GM19468 (cell line): ENCODE data around the gene JARID2.

Source experiments
- ATAC-seq: cut with Tn5 transposase; IDR thresholded peaks from one replicate; pipeline ENCODE4 v1.9.1; 2021; ENCODE audit warnings: mild to moderate bottlenecking, moderate library complexity, moderate number of reproducible peaks; ENCODE audit not compliant: unreplicated experiment; ENCODE audit errors: extremely low read depth

JARID2 gene

GRCh38 chr6:15546591-15546990 is 300.7 kb downstream of the JARID2 start:
- ATAC-seq, result no peak

DNA sequence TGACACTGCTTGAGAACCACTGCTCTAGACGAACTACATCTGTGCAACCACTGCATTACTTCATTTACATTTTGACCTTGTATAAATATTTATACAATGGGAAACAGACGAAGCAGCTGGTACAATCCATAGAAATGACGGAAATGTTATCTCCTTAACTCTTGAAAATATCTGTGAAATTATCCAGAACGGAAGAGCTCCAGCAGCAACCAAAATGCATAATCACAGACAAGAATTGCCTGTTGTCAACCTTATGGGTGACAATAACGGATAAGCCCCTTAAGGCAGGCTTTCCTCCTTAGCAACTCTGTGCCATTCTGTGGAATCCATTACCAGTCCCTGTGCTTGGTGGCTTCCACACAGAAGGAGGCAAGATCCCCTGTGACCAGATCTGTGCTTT is 301.5 kb downstream of the JARID2 start:
- no peak for ATAC-seq

GRCh38 chr6:15549371-15549770 is 303.5 kb downstream of the JARID2 start:
- ATAC-seq, result no peak

- no peak for ATAC-seq
Measured at GRCh38 chr6:15550546-15551123, 304.8 kb downstream of the JARID2 start.

DNA sequence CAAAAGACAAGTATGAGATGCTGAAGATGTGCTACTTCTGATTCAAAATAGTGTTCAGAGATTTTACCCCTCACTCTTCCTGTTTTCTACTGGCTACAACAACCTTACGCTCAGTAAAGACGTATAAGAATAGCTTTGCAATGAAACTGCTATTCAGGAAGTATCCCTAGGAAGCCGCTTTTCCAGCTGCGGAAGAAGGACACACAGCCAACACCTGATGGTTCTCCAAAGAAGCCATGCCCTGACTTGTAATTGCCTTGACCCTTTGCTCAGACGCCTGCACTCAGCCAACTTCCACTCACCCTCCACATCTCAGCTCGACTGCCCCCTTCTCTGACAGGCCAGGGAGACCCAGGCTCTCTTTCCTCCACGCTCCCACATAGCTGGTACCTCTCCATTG is 305.4 kb downstream of the JARID2 start:
- ATAC-seq, result no peak

DNA sequence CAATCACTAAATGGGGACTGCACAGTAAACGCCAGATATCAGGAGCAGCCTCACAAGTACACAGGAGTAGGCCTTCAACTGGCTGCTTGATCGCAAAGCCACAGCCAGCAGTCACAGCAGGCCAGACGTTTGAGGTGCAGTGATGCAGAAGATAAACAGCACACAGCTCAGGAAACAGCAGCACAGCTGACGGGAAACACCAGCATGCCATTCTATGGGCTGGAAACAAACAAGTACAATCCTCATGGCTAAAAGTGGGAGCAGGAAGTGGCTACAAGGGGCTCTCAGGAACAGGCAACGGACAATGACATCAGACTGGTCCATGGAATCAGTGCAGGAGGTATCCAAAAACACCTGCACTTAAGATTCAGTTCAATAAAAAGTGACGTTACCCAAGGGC is 305.9 kb downstream of the JARID2 start:
- ATAC-seq, result no peak

GRCh38 chr6:15553031-15553430 is 307.2 kb downstream of the JARID2 start:
- ATAC-seq, result no peak

- ATAC-seq, result no peak
Measured at GRCh38 chr6:15553736-15554294, 307.9 kb downstream of the JARID2 start.

GRCh38 chr6:15554728-15555100 is 308.8 kb downstream of the JARID2 start:
- no peak for ATAC-seq

DNA sequence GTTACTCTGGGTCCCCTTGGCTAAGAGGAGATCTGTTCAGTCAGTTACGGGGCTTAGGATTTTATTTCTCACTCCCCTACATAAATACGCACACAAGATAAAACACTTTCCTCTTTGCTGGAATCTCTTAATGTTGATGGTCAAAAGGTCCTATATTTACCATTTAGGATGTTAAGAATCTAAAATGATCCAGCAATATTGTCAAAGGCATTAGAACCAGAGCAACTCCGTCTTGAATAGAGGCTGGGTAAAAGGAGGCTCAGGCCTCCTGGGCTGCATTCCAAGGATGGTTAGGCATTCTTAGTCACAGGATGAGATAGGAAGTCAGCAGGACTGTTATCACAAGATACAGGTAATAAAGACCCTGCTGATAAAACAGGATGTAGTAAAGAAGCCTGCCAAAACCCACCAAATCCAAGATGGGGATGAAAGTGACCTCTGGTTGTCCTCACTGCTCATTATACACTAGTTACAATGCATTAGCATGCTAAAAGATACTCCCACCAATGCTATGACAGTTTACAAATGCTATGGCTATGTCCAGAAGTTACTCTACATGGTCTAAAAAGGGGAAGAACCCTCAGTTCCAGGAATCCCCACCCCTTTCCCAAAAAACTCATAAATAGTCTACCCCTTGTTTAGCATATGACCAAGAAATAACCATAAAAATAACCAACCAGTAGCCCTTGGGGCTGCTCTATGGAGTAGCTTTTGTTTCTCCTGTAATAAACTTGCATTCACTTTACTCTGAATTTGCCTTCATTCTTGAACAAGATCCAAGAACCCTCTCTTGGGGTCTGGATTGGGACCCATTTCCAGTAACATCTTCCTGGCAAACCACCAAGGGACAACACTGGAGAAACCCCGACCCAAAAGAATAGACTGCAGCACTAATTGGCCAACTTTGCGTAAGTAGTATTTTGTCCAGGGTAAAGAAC is 309.5 kb downstream of the JARID2 start:
- no peak for ATAC-seq

DNA sequence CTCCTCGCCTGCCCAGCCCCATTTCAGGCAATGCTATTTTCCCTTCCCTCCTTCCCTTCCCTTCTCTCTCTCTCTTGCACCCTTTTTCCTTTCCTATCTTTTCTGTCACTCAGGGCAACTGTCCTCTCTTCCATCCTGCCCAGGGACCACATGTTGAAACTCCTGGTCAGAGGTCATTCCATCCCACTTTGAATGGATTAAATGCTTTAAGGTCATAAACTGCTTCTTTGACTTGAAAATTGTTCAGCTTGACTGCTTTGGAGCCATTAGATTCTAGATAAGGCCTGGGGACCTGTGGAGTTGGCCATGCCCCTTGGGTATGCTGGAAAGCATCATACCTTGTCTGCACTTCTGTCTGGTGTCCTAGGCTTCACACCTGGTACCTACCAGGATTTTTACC is 310.8 kb downstream of the JARID2 start:
- no peak for ATAC-seq

GRCh38 chr6:15557174-15557573 is 311.3 kb downstream of the JARID2 start:
- no peak for ATAC-seq

- ATAC-seq, result no peak
Measured at GRCh38 chr6:15560713-15561112, 314.8 kb downstream of the JARID2 start.

GRCh38 chr6:15561447-15562199 is 315.8 kb downstream of the JARID2 start:
- no peak for ATAC-seq

- ATAC-seq, result no peak
Measured at GRCh38 chr6:15562977-15563376, 317.1 kb downstream of the JARID2 start.

DNA sequence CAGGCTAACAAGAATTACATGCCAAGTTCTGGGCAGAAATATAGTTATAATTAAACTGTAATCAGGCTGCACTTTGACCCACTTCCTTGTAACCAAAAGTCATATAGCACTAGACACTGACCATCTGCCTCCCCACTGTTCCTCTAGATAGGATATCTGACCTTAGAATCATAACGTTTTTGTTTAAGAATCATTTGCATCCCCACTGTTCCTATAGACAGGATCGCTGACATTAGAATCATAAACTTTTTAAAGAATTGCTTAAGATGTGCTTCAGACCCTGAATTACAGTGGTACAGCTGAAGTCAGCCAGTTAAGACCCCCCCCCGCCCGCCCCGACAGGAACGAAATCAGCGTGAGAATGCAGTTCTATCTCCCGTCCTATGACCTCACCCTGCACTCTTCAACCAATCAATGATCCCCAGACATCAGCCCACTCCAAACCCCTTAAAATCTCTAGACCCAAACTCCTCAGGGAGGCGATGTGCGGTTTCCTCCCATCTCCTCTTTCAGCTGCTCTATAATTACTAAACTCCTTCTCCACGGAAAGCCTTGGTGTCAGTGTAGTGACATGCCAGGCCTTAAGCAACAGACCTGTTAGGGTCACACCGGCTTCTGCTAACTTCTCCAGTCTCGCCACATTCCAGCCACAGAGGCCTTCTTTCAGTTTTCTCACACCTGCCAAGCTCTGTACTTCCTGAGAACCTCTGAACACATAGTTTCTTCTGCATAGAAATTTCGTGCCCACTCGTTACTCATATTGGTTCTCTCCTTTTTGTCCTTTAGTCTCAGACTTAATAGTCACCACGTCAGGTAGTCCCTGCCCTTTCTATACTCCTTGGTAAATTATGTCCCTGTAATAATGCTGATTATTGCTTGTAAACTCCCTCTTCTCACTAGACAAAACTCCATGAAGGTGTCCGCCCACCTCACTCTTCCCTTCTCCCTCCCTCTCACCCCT is 323.4 kb downstream of the JARID2 start:
- ATAC-seq, result no peak

DNA sequence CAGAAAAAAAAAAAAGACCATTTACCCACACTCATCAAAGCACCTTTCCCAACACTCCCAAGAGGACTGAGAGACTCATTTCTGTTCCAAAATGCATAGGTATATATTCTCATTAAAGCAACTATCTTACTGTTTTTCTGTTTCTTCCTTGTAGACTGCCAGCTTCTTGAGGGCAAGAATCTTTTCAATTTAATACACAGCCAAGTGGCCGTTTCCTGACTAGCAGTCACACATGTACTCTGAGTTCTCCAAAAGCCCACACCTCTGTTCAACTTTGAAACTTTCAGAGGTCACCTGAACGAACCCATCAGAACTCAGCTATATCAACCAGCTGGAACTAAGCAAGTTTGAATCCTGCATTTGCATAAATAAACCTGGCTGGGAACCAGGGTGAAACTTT is 324.3 kb downstream of the JARID2 start:
- ATAC-seq, result no peak
